Upper lobe of left lung (tissue), 6 donors: ENCODE measurements around the gene TMPRSS9. TPM values are rescaled to one million over a fixed set of nuclear protein-coding genes. Genes with fewer than 3 reads are reported as not detected.

Source experiments
- ATAC-seq, 2 donors: fragments of 200-7000 bp; cut with Tn5 transposase; one replicate each; pipeline ENCODE4 v1.9.1; 2022; ENCODE audit warnings: mild to moderate bottlenecking in 2 of 2, moderate library complexity in 2 of 2; ENCODE audit not compliant: low FRiP score in 2 of 2
- DNase-seq, 2 donors: peaks; one replicate each; pipeline ENCODE4 v3.0.0-alpha.2; 2019 to 2020
- H3K27ac ChIP-seq, 4 donors: fragments of 200-600 bp; sonication (generic); one replicate each; pipeline ENCODE4 v1.5.1; 2016 to 2019
- H3K27me3 ChIP-seq, 4 donors: fragments of 200-600 bp; sonication (generic); one replicate each; pipeline ENCODE4 v1.5.1; 2017 to 2019
- H3K36me3 ChIP-seq, 4 donors: fragments of 200-600 bp; sonication (generic); one replicate each; pipeline ENCODE4 v1.5.1; 2016 to 2019
- H3K4me1 ChIP-seq, 4 donors: fragments of 200-600 bp; sonication (generic); one replicate each; pipeline ENCODE4 v1.5.1; 2018 to 2019
- H3K4me3 ChIP-seq, 4 donors: fragments of 200-600 bp; sonication (generic); one replicate each; pipeline ENCODE4 v1.5.1; 2017 to 2019; ENCODE audit warnings: mild to moderate bottlenecking in 2 of 4, moderate library complexity in 1 of 4
- H3K9me3 ChIP-seq, 4 donors: fragments of 200-600 bp; sonication (generic); one replicate each; pipeline ENCODE4 v1.5.1; 2018 to 2019
- EP300 ChIP-seq, 4 donors: sonication (generic); formaldehyde crosslinking; IDR thresholded peaks; one replicate each; pipeline ENCODE4 v1.5.1; 2017; ENCODE audit warnings: antibody characterized with exemption in 4 of 4, control low read depth in 2 of 4
- POLR2A ChIP-seq, 4 donors: fragments of 450-650 bp; IDR thresholded peaks; one replicate each; pipeline ENCODE4 v1.5.1; 2016 to 2017; ENCODE audit warnings: antibody characterized with exemption in 4 of 4, mild to moderate bottlenecking in 2 of 4
- POLR2AphosphoS5 ChIP-seq, 2 donors: sonication (generic); formaldehyde crosslinking; IDR thresholded peaks; one replicate each; pipeline ENCODE4 v1.5.1; 2017; ENCODE audit warnings: antibody characterized with exemption in 2 of 2
- WGBS, 2 donors: methylation state at CpG; one replicate each; pipeline ENCODE4 v1.1.5; 2017 to 2018; 5-methylcytosine and 5-hydroxymethylcytosine counted together
- total RNA-seq, 6 donors: library from RNA; depleted of rRNA in 4 of 6; stranded (reverse); fragments of >200 nt in 4 of 6; gene quantifications; one replicate each; pipeline versions ENCODE4 v1.1.0 to v1.2.1, GENCODE V29; 2016 to 2021
- TF ChIP-seq, protein P1 (sequence below), 6 experiments: fragments of 450-650 bp in 4 of 6; fragments of 200-600 bp in 2 of 6; sonication (generic) in 2 of 6; IDR thresholded peaks; one replicate each; pipeline ENCODE4 v1.5.1; 2016 to 2019; ENCODE audit warnings: antibody characterized with exemption in 6 of 6
- donor health status: DM: no; HTN: no; CAD: no; lungs with moderate emphysema.
- donor health status: DM: no; HTN: yes; CAD: no; lungs with severe emphysema.

Gene TMPRSS9
- total RNA-seq, 6 donors from 2014 or later: 0.14 to 0.55 (median 0.26) TPM; not detected in 2

DNA sequence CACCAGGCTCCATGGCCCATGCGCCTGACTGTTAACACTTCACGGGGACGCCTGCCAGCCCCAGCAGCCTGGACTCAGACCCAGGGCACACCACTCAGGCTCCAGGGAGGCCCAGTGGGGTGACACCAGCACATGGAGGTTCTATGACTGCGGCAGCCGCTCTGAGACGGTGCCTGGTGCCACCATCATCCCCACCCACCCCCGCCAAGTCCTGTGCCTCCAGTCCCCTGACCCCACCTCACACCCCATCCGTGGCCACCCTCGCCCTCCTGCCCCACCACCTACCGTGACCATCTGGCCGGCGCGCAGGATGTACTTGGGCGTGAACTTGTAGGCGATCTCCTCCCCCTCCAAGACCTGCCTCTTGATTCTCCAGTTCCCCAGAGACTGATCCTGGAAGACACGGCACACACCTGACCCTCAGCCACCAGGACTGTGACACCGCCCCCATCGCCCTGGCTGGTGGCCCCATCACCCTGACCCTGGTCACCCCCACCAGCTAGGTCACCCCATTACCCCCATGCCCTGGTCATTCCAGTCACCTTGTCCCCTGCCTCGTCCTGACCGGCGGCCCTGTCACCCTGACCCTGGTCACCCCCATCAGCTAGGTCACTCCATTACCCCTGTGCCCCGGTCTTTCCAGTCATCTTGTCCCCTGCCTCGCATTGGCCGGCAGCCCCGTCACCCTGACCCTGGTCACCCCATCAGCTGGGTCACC is 72.2 kb downstream of the TMPRSS9 start:
- Histone ChIP-seq H3K27me3 (no peaks in the 10 kb centered on the region), H3K36me3 (peaks cover 4 to 51% (median 36%) of the 10 kb centered on the region in 4 donors), H3K4me3 (no peak overlapping the region), H3K4me1 (peaks cover 6 to 11% (median 8%) of the 10 kb centered on the region in 4 donors), H3K9me3 (no peaks in the 10 kb centered on the region), H3K27ac (no peak overlapping the region)
- peak in 1 of 2 donors; percentile 67 for DNase-seq
- no peak for TF ChIP-seq POLR2A (IDR thresholded peaks at IDR 0.05)
- TF ChIP-seq, protein P1, sequence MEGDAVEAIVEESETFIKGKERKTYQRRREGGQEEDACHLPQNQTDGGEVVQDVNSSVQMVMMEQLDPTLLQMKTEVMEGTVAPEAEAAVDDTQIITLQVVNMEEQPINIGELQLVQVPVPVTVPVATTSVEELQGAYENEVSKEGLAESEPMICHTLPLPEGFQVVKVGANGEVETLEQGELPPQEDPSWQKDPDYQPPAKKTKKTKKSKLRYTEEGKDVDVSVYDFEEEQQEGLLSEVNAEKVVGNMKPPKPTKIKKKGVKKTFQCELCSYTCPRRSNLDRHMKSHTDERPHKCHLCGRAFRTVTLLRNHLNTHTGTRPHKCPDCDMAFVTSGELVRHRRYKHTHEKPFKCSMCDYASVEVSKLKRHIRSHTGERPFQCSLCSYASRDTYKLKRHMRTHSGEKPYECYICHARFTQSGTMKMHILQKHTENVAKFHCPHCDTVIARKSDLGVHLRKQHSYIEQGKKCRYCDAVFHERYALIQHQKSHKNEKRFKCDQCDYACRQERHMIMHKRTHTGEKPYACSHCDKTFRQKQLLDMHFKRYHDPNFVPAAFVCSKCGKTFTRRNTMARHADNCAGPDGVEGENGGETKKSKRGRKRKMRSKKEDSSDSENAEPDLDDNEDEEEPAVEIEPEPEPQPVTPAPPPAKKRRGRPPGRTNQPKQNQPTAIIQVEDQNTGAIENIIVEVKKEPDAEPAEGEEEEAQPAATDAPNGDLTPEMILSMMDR (IDR thresholded peaks at IDR 0.05): no peak
- no peak for TF ChIP-seq POLR2AphosphoS5 (IDR thresholded peaks at IDR 0.05)
- WGBS, 2 donors: 99% methylated on average over 24 to 25 of the region's 25 CpGs
- ATAC-seq: no peak

DNA sequence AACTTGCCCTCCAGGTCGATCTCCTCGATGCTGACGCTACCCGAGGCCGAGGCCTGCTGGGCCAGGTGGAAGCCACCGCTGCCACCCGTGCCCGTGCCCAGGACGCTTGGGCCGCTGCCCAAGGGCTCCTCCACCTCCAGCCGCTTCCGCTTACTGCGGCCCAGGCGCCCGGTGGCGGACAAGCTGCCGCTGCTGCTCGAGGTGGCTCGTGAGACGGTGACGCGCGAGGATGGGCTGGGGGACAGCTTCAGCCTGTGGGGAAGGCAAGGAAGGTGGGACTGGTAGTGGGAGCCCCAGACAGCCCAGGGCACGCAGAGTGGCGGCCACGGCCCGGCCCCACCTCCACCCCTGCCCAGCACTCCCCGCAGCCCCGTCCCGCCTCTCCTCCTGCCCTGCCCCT is 73.8 kb downstream of the TMPRSS9 start:
- H3K4me3 ChIP-seq: no peak overlapping the region
- peaks cover 11 to 65% (median 50%) of the 10 kb centered on the region in 4 donors for H3K36me3 ChIP-seq
- H3K27ac ChIP-seq: no peak overlapping the region
- WGBS, 2 donors: 97 to 98% methylated on average over 19 to 25 of the region's 30 CpGs
- no peaks in the 10 kb centered on the region for H3K9me3 ChIP-seq
- peaks cover 0 to under 1% (median 0%) of the 10 kb centered on the region in 4 donors for H3K4me1 ChIP-seq
- ATAC-seq (no peak), DNase-seq (peak in 1 of 2 donors; percentile 80)
- TF ChIP-seq POLR2A (IDR thresholded peaks at IDR 0.05) (no peak), POLR2AphosphoS5 (IDR thresholded peaks at IDR 0.05) (no peak), EP300 (IDR thresholded peaks at IDR 0.05) (no peak)
- TF ChIP-seq, protein P1 (IDR thresholded peaks at IDR 0.05): no peak
- no peaks in the 10 kb centered on the region for H3K27me3 ChIP-seq

DNA sequence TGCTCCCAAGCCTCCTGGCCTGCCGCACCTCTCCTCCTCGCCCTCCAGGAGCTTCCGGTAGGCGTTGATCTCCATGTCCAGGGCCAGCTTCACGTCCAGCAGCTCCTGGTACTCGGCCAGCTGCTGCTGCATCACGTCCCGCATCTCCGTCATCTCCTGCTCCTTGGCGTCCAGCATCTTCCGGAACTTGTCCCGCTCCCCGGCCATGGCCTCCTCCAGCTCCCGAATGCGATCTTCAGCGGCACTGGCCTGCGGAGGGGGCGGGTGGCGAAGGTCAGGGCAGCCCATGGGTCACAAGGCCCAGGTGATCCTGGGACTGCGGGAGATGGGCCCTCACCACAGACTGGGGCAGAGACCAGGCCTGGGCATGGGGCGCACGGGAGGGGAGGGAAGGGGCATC is 74.2 kb downstream of the TMPRSS9 start:
- Histone ChIP-seq H3K4me3 (no peak overlapping the region), H3K4me1 (no peaks in the 10 kb centered on the region), H3K9me3 (no peaks in the 10 kb centered on the region), H3K27me3 (no peaks in the 10 kb centered on the region), H3K27ac (no peak overlapping the region), H3K36me3 (peaks cover 11 to 65% (median 50%) of the 10 kb centered on the region in 4 donors)
- DNase-seq (peak in 1 of 2 donors; percentile 73), ATAC-seq (no peak)
- no peak for TF ChIP-seq POLR2A (IDR thresholded peaks at IDR 0.05)
- TF ChIP-seq POLR2AphosphoS5 (IDR thresholded peaks at IDR 0.05): no peak
- TF ChIP-seq, protein P1 (IDR thresholded peaks at IDR 0.05): no peak
- no peak for TF ChIP-seq EP300 (IDR thresholded peaks at IDR 0.05)
- 96 to 98% methylated on average over 15 to 16 of the region's 22 CpGs for WGBS, 2 donors

DNA sequence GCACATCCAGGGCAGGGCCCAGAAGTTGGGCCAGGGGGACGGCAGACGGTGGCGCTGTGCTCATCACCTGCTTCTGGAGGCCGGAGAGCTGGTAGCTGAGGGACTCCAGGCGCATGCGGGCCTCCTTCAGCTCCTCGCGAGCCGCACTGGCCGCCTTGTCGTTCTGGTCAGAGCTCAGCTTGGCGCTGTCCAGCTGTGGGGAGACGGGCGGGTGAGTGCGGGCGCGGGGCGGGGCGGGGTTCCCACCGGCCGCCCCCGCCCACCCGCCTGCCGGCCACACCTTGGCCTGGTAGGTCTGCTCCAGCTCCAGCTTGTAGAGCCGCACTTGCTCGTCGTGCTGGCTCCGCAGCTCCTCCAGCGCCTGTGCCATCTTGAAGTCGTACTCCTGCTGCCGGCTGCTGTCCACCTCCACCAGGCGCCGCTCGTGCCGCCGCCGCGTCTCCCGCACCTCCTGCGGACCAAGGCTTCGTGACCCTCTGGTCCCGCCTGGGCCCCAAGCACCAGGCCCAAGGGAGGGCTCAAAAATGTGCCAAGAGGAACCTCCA is 74.7 kb downstream of the TMPRSS9 start:
- Histone ChIP-seq H3K4me3 (no peak overlapping the region), H3K9me3 (no peaks in the 10 kb centered on the region), H3K27me3 (no peaks in the 10 kb centered on the region), H3K36me3 (peaks cover 11 to 65% (median 51%) of the 10 kb centered on the region in 4 donors), H3K4me1 (no peaks in the 10 kb centered on the region), H3K27ac (no peak overlapping the region)
- peak in 1 of 2 donors; percentile 81 for DNase-seq
- TF ChIP-seq EP300 (IDR thresholded peaks at IDR 0.05): no peak
- no peak for TF ChIP-seq POLR2AphosphoS5 (IDR thresholded peaks at IDR 0.05)
- TF ChIP-seq, protein P1 (IDR thresholded peaks at IDR 0.05): no peak
- TF ChIP-seq POLR2A (IDR thresholded peaks at IDR 0.05): no peak
- no peak for ATAC-seq
- 96 to 99% methylated on average over 18 to 38 of the region's 42 CpGs for WGBS, 2 donors
